ENCODE measurements around the gene DENND6A. TPM values are rescaled to one million over a fixed set of nuclear protein-coding genes. Genes with fewer than 3 reads are reported as not detected.
A peak's percentile ranks its signal among the peaks of the same experiment; 100 is the strongest.
"Not testable (repeated sequence)": the region's sequence is repeated elsewhere in the genome, so short reads cannot be mapped to it uniquely, and the experiment has no call there.

Gene DENND6A
- total RNA-seq, 1 donor from 2014 or later, result 18.8 TPM

GRCh38 chr3:57644740-57645139, 48.1 kb downstream of the DENND6A start:
- no peak for DNase-seq (ENCODE audit: low read depth in 2 of 2)

DNA sequence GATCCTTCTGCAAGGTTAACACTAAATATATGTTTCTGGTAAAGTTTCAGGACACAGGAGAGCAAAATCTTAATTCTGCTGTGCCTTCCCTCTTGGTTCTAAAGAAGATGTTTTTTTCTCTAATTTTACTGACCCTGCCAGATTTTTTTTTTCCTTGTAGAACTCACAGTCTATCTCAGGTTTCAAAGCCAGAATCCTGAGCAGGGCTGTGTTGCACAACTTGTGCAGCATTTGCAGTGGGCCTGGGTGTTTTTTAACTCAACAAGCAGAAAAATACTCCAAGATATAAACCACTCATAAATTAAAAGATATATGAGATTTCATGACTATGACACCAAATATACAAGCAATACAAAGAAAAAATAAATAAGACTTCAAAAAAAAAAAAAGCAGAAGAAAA, 55.5 kb downstream of the DENND6A start:
- no peak for DNase-seq (ENCODE audit: low read depth in 2 of 2)

- not testable (repeated sequence) for DNase-seq (ENCODE audit: low read depth in 2 of 2)
Measured at GRCh38 chr3:57634259-57634658, 58.6 kb downstream of the DENND6A start.

DNA sequence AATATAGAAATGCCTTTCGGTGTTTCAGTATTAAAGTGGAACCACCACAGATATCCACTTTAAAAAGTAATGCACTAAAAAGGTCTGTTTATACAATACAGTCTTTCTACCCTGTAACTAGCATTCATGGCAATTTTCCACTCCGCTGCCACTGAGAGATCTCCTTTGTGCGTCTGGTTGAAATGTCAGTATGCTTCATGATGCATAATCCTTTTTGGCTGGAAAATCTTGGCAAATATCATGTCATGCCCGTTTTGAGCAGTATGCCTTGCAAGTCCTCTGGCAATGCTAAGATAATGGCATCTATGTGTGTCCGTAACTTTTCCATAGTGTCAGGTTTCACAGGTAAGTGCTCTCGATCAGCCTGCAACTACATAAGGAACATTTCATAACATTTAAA, 64.9 kb downstream of the DENND6A start:
- DNase-seq (ENCODE audit: low read depth in 2 of 2), result no peak

GRCh38 chr3:57624801-57625200, 68.1 kb downstream of the DENND6A start:
- DNase-seq (ENCODE audit: low read depth in 2 of 2), result no peak

DNA sequence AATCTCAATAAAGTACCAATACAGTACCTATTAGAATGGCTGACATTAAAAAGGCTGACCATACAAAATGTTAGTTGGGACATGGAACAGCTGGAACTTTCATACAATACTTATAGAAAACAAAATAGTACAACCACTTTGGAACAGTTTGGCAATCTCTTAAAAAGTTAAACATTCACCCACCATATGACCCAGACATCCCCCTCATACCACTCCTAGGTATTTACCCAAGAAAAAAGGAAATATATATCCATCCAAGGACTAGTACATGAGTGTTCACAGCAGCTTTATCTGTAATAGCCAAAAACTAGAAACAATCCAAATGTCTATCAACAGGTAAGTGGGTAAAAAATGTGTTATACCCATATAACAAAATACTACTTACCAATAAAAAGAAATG, 70.5 kb downstream of the DENND6A start:
- DNase-seq (ENCODE audit: low read depth in 2 of 2), result no peak

- no peak for DNase-seq (ENCODE audit: low read depth in 2 of 2)
Measured at GRCh38 chr3:57617739-57618138, 75.1 kb downstream of the DENND6A start.

- DNase-seq (ENCODE audit: low read depth in 2 of 2), result no peak
Measured at GRCh38 chr3:57616233-57616632, 76.6 kb downstream of the DENND6A start.

DNA sequence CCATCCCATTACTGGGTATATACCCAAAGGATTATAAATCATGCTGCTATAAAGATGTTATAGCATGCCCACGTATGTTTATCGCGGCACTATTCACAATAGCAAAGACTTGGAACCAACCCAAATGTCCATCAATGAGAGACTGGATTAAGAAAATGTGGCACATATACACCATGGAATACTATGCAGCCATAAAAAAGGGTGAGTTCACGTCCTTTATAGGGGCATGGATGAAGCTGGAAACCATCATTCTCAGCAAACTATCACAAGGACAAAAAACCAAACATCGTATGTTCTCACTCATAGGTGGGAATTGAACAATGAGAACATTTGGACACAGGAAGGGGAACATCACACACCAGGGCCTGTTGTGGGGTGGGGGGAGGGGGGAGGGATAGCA, 81.0 kb downstream of the DENND6A start:
- DNase-seq (ENCODE audit: low read depth in 2 of 2), result not testable (repeated sequence)

- DNase-seq (ENCODE audit: low read depth in 2 of 2), result no peak
Measured at GRCh38 chr3:57605683-57606082, 87.2 kb downstream of the DENND6A start.

DNA sequence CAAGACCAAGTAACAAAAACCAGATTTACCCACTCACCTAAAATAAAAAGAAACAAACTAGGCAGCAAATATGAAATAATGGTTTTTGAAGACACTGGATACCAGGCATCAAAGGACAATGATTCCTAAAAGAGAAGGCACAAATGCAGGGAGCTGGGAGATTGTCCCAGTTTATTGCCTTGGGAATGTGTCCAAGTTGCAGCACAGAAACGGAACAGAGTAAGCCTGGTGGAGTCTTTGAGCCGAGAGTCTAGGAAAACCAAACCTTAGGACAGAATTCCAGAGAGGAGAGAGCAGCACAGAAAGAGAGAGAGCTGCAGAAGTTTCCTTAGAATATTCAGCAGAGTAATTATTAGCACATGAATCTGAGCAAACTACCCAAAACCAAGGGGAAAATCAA, 87.9 kb downstream of the DENND6A start:
- DNase-seq (ENCODE audit: low read depth in 2 of 2), result no peak

DNA sequence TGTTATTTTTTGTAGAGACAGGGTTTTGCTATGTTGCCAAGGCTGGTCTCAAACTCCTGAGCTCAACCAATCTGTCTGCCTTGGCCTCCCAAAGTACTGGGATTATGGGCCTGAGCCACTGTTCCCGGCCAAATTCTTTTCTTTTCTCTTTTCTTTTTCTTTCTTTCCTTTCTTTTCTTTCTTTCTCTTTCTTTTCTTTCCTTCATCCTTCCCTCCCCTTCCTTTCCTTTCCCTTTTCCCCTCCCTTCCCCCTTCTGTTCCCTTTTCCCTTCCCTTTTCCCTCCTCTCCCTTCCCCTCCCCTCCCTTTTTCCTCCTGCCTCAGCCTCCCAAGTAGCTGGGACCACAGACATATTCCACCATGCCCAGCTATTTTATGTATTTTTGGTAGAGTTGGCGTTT, 92.7 kb downstream of the DENND6A start:
- no peak for DNase-seq (ENCODE audit: low read depth in 2 of 2)

DNA sequence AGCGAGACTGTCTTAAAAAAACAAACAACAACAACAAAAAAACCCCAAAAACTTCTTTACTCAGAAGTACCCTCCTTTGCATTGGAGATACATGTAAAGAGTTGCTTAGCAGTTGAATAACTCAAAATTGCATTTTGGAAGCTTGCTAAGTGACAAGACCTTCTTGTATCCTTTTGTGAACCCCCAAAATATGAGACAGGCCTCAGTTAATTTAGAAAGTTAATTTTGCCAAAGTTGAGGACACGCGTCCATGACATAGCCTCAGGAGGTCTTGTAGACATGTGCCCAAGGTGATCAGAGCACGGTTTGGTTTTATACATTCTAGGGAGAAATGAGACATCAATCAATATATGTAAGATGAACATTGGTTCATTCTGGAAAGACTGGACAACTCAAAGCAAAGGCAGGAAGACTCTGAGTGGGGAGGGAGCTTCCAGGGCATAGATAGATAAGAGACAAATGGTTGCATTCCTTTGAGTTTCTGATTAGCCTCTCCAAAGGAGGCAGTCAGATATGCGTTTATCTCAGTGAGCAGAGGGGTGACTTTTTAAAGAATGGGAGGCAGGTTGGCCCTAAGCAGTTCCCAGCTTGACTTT, 94.0 kb downstream of the DENND6A start:
- DNase-seq (ENCODE audit: low read depth in 2 of 2), result no peak

GRCh38 chr3:57597127-57597923, 95.6 kb downstream of the DENND6A start, which contains the start of gene ARF4:
Gene ARF4, minus strand, starts transcription at chr3:57597344. Its CDS starts 204 bp downstream, at chr3:57597140.
- DNase-seq (ENCODE audit: low read depth in 2 of 2), result peak; percentile 99 to 100

DNA sequence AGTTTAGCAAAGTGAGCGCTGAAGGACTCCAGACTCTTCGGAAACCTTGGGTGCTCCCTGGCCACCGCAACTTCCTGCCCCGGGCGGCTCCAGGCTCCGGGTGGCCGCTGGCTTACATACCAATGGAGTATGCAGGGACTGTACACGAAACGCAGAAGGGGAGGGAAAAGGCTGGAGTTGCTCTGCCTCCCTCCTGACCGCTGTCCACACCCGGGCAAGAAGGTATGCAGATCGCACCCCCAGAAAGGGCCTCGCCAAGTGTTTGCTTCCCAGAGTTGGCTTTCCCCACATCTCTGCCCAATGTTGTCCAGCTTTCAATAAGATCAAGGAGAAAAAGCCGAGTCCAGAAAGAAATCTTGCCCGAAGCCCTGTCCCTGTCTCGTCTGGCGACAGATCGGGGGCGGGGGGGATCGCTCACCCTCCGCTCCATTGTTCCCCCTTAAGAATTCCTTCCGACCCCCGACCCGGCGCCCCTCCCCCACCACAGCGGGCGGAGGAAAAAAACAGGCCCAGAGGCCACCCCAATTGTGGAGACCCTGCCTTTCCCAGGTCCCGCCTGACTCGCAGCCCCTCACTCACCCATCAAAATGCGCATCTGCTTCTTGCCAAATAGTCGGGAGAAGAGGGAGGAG, 96.3 kb downstream of the DENND6A start:
- peak; percentile 77 to 91 for DNase-seq (ENCODE audit: low read depth in 2 of 2)

DNA sequence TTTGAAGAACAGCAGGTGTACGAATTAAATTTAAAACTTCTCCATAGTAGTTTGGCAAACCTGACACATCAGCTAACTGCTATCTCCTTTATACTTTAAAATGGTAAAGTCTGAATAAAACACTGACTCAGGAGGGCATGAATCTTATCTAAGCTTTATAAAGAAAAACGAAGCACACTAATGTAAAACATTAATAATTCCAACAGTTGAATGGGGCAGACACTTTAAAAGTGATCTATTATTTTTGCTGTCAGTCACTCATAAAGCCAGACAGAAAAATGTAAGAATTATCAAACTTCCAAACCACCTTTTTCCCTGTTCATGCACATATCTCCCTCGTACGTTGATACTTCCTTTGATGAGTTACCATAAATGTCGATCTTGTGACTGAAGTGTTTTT, 98.3 kb downstream of the DENND6A start:
- DNase-seq (ENCODE audit: low read depth in 2 of 2), result no peak

GRCh38 chr3:57594144-57594543, 98.7 kb downstream of the DENND6A start:
- DNase-seq (ENCODE audit: low read depth in 2 of 2), result no peak

DNA sequence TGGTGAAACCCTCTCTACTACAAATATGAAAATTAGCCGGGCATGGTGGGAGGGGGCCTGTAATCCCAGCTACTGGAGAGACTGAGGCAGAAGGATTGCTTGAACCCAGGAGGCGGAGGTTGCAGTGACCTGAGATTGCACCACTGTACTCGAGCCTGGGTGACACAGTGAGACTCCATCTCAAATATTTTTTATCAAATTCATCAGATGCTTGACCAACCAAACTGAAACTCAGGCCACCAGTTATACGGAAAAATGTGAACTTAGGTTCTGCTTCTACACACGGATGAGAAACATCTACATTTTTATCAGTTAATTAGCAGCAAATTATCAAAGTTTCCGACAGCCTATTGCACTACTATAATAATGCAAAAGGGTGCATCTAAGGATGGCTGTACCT, 100.6 kb downstream of the DENND6A start:
- no peak for DNase-seq (ENCODE audit: low read depth in 2 of 2)

GRCh38 chr3:57587905-57588304, 105.0 kb downstream of the DENND6A start:
- DNase-seq (ENCODE audit: low read depth in 2 of 2), result no peak

- DNase-seq (ENCODE audit: low read depth in 2 of 2), result no peak
Measured at GRCh38 chr3:57586778-57587177, 106.1 kb downstream of the DENND6A start.

GRCh38 chr3:57583544-57583943, 109.3 kb downstream of the DENND6A start:
- DNase-seq (ENCODE audit: low read depth in 2 of 2), result no peak

DNA sequence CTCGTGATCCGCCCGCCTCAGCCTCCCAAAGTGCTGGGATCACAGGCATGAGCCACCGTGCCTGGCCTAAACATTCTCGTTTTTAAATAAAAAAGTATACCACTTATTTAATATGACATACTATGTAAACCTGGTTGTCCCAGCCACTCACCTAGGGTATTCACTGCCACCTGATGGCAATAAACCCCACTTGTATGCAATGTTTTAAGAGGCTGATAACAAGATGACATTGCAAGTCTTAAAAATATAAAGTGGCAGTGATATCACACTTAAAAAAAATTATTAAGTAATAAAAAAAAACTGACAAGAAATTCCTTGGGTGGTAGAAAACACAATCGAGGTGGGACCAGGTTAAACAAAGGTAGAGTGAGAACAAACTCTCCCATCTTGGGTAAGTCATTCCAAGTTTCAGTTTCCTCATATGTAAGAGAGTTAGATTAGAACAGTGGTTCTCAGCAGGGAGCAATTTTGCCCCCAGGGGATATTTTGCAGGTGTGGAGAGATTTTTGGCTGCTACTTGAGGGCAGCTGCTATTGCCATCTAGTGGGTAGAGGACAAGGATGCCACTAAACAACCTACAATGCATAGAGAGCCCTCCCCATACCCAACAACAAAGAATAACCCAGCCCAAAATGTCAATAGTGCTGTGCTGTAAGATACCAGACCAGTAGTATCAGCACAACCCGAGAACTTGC, 110.3 kb downstream of the DENND6A start:
- peak in 1 of 2 donors; percentile 24 for DNase-seq (ENCODE audit: low read depth in 2 of 2)

Data from lung microvascular endothelial cell (primary cell).